Smooth muscle cell (in vitro differentiated cells): ENCODE measurements around the gene FAM169A. TPM values are rescaled to one million over a fixed set of nuclear protein-coding genes. Genes with fewer than 3 reads are reported as not detected.

ENCODE experiments used
- DNase-seq: peaks from one replicate; lab custom pipeline; 2025; ENCODE audit not compliant: unreplicated experiment; lab: John Stamatoyannopoulos, UW
- H2AFZ ChIP-seq: fragments of 200-600 bp; sonication (generic); 2 replicates; pipeline ENCODE4 v1.6.0; 2016; ENCODE audit warnings: antibody characterized with exemption, low read depth, mild to moderate bottlenecking
- H3F3A ChIP-seq: fragments of 200-600 bp; sonication (generic); 2 replicates; pipeline ENCODE4 v1.6.0; 2017; ENCODE audit warnings: antibody characterized with exemption, low read depth
- H3K27ac ChIP-seq: fragments of 200-600 bp; sonication (generic); 2 replicates; pipeline ENCODE4 v1.5.1; 2016; ENCODE audit warnings: low read depth, mild to moderate bottlenecking
- H3K27me3 ChIP-seq: fragments of 200-600 bp; sonication (generic); 2 replicates; pipeline ENCODE4 v1.6.1; 2016; ENCODE audit warnings: low read depth, mild to moderate bottlenecking
- H3K36me3 ChIP-seq: fragments of 200-600 bp; sonication (generic); 2 replicates; pipeline ENCODE4 v1.5.1; 2016; ENCODE audit warnings: low read depth
- H3K4me1 ChIP-seq: fragments of 200-600 bp; sonication (generic); 2 replicates; pipeline ENCODE4 v1.5.1; 2016; ENCODE audit warnings: low read depth
- H3K4me2 ChIP-seq: fragments of 200-600 bp; sonication (generic); 2 replicates; pipeline ENCODE4 v1.6.0; 2016; ENCODE audit warnings: mild to moderate bottlenecking
- H3K4me3 ChIP-seq: fragments of 200-600 bp; sonication (generic); 2 replicates; pipeline ENCODE4 v1.5.1; 2016; ENCODE audit warnings: mild to moderate bottlenecking
- H3K79me2 ChIP-seq: fragments of 200-600 bp; sonication (generic); 2 replicates; pipeline ENCODE4 v1.6.0; 2016; ENCODE audit warnings: low read depth, mild to moderate bottlenecking
- H3K9ac ChIP-seq: fragments of 200-600 bp; sonication (generic); 2 replicates; pipeline ENCODE4 v1.6.0; 2016; ENCODE audit warnings: low read depth
- H3K9me3 ChIP-seq: fragments of 200-600 bp; sonication (generic); replicated peaks from 2 replicates; pipeline ENCODE4 v1.5.1; 2016; ENCODE audit warnings: low read depth
- H4K20me1 ChIP-seq: fragments of 200-600 bp; sonication (generic); 2 replicates; pipeline ENCODE4 v1.6.0; 2016; ENCODE audit warnings: low read depth
- CTCF ChIP-seq: fragments of 200-600 bp; sonication (generic); IDR thresholded peaks from 2 replicates; pipeline ENCODE4 v1.5.1; 2017; ENCODE audit warnings: borderline replicate concordance, mild to moderate bottlenecking, antibody characterized with exemption; ENCODE audit not compliant: insufficient read depth, poor library complexity, severe bottlenecking
- WGBS: methylation state at CpG from one replicate; pipeline ENCODE4 v1.1.7; 2016; ENCODE audit warnings: low lambda C conversion rate; 5-methylcytosine and 5-hydroxymethylcytosine counted together
- polyA plus RNA-seq: library from polyadenylated mRNA; unstranded; fragments of >200 nt; fragmentation: Nextera tagmentation; extraction: Ambion mirVana; gene quantifications from 2 replicates; pipeline ENCODE4 v1.2.1, GENCODE V29; 2016
- total RNA-seq: library from RNA; depleted of rRNA; stranded (reverse); fragments of >200 nt; gene quantifications from 2 replicates; pipeline ENCODE4 v1.2.3, GENCODE V29; 2014

Gene FAM169A
- total and polyA plus RNA-seq, 2 experiments from 2014 or later: 0.70 to 4.0 TPM

- Histone ChIP-seq H3K4me2 (no peak overlapping the region), H3K9ac (no peak overlapping the region), H3K27ac (no peak overlapping the region), H3F3A (no peaks in the 10 kb centered on the region), H3K4me1 (no peaks in the 10 kb centered on the region), H3K36me3 (no peaks in the 10 kb centered on the region), H4K20me1 (no peaks in the 10 kb centered on the region), H3K9me3 (no peaks in the 10 kb centered on the region), H3K79me2 (peaks cover 3% of the 10 kb centered on the region), H3K4me3 (no peak overlapping the region), H3K27me3 (no peaks in the 10 kb centered on the region), H2AFZ (no peak overlapping the region)
- 82% methylated on average over 4 of the region's 4 CpGs for WGBS
- TF ChIP-seq CTCF: no peak
- DNase-seq: no peak
Measured at GRCh38 chr5:74810915-74811314, 55.3 kb downstream of the FAM169A start.

DNA sequence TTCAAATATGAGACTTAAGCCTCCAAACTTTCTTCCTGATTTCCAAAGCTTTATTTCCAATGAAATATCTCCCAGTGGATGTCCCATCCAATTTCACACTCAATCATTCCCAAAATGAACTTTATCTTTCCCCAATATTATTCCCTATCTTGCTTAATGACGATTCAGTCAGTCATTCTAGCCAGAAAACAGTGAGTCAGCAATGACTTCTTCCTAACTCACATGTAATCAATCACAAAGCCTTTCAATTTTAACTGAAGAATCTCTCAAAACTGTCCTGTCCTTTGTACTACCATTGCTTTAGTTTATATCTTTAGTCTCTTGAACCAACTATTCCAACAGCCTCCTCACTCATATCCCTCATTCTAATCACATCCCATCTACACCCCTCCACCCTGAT, 64.2 kb downstream of the FAM169A start:
- TF ChIP-seq CTCF: no peak
- Histone ChIP-seq H3K27me3 (no peaks in the 10 kb centered on the region), H3K27ac (no peak overlapping the region), H3K4me3 (no peak overlapping the region), H3F3A (no peaks in the 10 kb centered on the region), H4K20me1 (no peaks in the 10 kb centered on the region), H3K4me1 (no peaks in the 10 kb centered on the region), H3K9ac (no peak overlapping the region), H3K79me2 (peaks cover 3% of the 10 kb centered on the region), H3K36me3 (no peaks in the 10 kb centered on the region), H3K4me2 (no peak overlapping the region), H3K9me3 (no peaks in the 10 kb centered on the region), H2AFZ (no peak overlapping the region)
- DNase-seq: no peak
- 50% methylated on average over 1 of the region's 1 CpG for WGBS

GRCh38 chr5:74801197-74801596, 65.0 kb downstream of the FAM169A start:
- no peaks in the 10 kb centered on the region for H3K9me3 ChIP-seq
- no peak overlapping the region for H3K4me3 ChIP-seq
- H3K36me3 ChIP-seq: no peaks in the 10 kb centered on the region
- H4K20me1 ChIP-seq: no peaks in the 10 kb centered on the region
- peaks cover 2% of the 10 kb centered on the region for H3K79me2 ChIP-seq
- 86% methylated on average over 3 of the region's 3 CpGs for WGBS
- H2AFZ ChIP-seq: no peak overlapping the region
- H3K4me1 ChIP-seq: no peaks in the 10 kb centered on the region
- H3K27me3 ChIP-seq: no peaks in the 10 kb centered on the region
- no peak for TF ChIP-seq CTCF
- H3K4me2 ChIP-seq: no peak overlapping the region
- no peak for DNase-seq
- no peak overlapping the region for H3K9ac ChIP-seq
- no peak overlapping the region for H3K27ac ChIP-seq
- no peaks in the 10 kb centered on the region for H3F3A ChIP-seq
